BE2C (cell line): ENCODE data around the gene NUP153. TPM values are rescaled to one million over a fixed set of nuclear protein-coding genes. Genes with fewer than 3 reads are reported as not detected.
"Not testable (repeated sequence)": the region's sequence is repeated elsewhere in the genome, so short reads cannot be mapped to it uniquely, and the experiment has no call there.

ENCODE experiments used
- DNase-seq: peaks from one replicate; pipeline ENCODE4 v3.0.0-alpha.2; 2020
- H3K27me3 ChIP-seq: fragments of 250-450 bp; sonication (Bioruptor Pico); 2 replicates; pipeline ENCODE4 v1.5.1; 2020; ENCODE audit warnings: mild to moderate bottlenecking
- H3K36me3 ChIP-seq: fragments of 250-450 bp; sonication (Bioruptor Pico); 2 replicates; pipeline ENCODE4 v1.5.1; 2020; ENCODE audit warnings: mild to moderate bottlenecking
- H3K4me1 ChIP-seq: fragments of 250-450 bp; sonication (Bioruptor Pico); 2 replicates; pipeline ENCODE4 v1.5.1; 2020
- H3K4me3 ChIP-seq: 2 replicates; pipeline ENCODE4 v1.5.1; 2011; ENCODE audit warnings: low read depth, low read length
- H3K9me3 ChIP-seq: fragments of 250-450 bp; sonication (Bioruptor Pico); 2 replicates; pipeline ENCODE4 v1.5.1; 2020
- CTCF ChIP-seq: IDR thresholded peaks from 2 replicates; pipeline ENCODE4 v1.5.1; 2012; ENCODE audit warnings: mild to moderate bottlenecking, low read depth, low read length
- polyA plus RNA-seq: library from polyadenylated mRNA; unstranded; fragments of >200 nt; gene quantifications from one replicate; pipeline ENCODE4 v1.2.1, GENCODE V29; 2012; ENCODE audit warnings: low read depth, missing spikeins; ENCODE audit not compliant: insufficient read length, insufficient read depth

Gene NUP153
- 24.9 TPM for polyA plus RNA-seq

- peak within 1 kb of the TSS; percentile 75 for H3K4me3 ChIP-seq
- no peaks in the 10 kb centered on the region for H3K36me3 ChIP-seq
- no peak for TF ChIP-seq CTCF
- no peaks in the 10 kb centered on the region for H3K27me3 ChIP-seq
- H3K9me3 ChIP-seq: no peaks in the 10 kb centered on the region
- peak; percentile 97 for DNase-seq
- H3K4me1 ChIP-seq: peaks cover 8% of the 10 kb centered on the region
Measured at GRCh38 chr6:17706580-17707370, at the start of gene NUP153. NUP153 (minus strand) TSS chr6:17706925; CDS start chr6:17706387, 538 bp downstream.

- Histone ChIP-seq H3K9me3 (no peaks in the 10 kb centered on the region), H3K4me3 (no peak overlapping the region), H3K4me1 (no peaks in the 10 kb centered on the region), H3K36me3 (no peaks in the 10 kb centered on the region), H3K27me3 (no peaks in the 10 kb centered on the region)
- no peak for DNase-seq
- TF ChIP-seq CTCF: no peak
Measured at GRCh38 chr6:17754254-17754653, 47.5 kb upstream of the NUP153 start.

DNA sequence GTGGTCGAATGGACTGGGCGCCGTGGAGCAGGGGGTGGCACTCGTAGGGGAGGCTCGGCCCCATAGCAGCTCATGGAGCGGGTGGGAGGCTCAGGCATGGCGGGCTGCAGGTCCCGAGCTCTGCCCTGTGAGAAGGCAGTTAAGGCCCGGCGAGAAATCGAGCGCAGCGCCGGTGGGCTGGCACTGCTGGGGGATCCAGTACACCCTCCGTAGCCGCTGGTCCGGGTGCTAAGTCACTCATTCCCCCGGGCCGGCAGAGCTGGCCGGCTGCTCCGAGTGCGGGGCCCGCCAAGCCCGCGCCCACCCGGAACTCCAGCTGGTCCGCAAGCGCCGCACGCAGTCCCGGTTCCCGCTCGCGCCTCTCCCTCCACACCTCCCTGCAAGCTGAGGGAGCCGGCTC lies 38.6 kb upstream of the NUP153 start:
- H3K9me3 ChIP-seq, H3K4me1 ChIP-seq, DNase-seq, H3K36me3 ChIP-seq, H3K4me3 ChIP-seq, H3K27me3 ChIP-seq: not testable (repeated sequence)

DNA sequence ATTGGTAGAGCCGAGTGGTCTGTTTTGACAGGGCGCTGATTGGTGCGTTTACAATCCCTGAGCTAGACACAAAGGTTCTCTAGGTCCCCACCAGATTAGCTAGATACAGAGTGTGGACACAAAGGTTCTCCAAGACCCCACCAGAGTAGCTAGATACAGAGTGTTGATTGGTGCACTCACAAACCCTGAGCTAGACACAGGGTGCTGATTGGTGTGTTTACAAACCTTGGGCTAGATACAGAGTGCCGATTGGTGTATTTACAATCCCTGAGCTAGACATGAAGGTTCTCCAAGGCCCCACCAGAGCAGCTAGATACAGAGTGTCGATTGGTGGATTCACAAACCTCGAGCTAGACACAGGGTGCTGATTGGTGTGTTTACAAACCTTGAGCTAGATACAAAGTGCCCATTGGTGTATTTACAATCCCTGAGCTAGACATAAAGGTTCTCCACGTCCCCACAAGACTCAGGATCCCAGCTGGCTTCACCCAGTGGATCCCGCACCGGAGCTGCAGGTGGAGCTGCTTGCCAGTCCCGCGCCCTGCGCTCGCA lies 38.1 kb upstream of the NUP153 start:
- H3K27me3 ChIP-seq, H3K9me3 ChIP-seq, H3K4me3 ChIP-seq, H3K4me1 ChIP-seq, DNase-seq, H3K36me3 ChIP-seq: not testable (repeated sequence)

DNA sequence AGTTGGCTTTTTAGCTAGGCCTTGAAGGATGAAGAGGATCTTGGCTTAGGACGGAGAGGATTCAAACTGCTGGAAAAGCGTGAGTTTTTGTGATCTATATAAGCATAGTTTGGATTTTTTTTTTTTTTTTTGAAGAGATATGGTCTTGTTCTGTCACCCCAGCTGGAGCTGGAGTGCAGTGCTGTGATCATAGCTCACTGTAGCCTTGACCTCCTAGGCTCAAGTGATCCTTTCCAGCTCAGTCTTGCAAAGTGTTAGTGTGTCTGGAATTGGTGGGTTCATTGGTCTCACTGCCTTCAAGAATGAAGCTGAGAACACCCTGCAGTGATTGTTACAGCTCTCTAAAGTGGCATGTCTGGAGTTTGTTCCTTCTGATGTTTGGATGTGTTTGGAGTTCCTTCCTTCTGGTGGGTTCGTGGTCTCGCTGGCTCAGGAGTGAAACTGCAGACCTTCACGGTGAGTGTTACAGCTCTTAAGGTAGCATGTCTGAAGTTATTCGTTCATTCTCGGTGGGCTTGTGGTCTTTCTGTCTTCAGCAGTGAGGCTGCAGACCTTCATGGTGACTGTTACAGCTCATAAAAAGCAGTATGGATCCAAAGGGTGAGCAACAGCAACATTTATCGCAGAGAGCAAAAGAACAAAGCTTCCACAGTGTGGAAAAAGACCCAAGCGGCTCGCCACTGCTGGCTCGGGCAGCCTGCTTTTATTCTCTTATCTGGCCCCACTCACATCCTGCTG lies 37.5 kb upstream of the NUP153 start:
- H3K9me3 ChIP-seq: no peaks in the 10 kb centered on the region
- no peak for TF ChIP-seq CTCF
- H3K4me3 ChIP-seq: no peak overlapping the region
- H3K4me1 ChIP-seq: no peaks in the 10 kb centered on the region
- no peaks in the 10 kb centered on the region for H3K27me3 ChIP-seq
- no peaks in the 10 kb centered on the region for H3K36me3 ChIP-seq
- DNase-seq: no peak

- no peak for TF ChIP-seq CTCF
- no peak overlapping the region for H3K4me3 ChIP-seq
- no peaks in the 10 kb centered on the region for H3K27me3 ChIP-seq
- no peaks in the 10 kb centered on the region for H3K4me1 ChIP-seq
- H3K9me3 ChIP-seq: no peaks in the 10 kb centered on the region
- DNase-seq: no peak
- no peaks in the 10 kb centered on the region for H3K36me3 ChIP-seq
Measured at GRCh38 chr6:17741507-17741906, 34.8 kb upstream of the NUP153 start.
